ENCODE data around the gene POLR1D. TPM values are rescaled to one million over a fixed set of nuclear protein-coding genes. Genes with fewer than 3 reads are reported as not detected.
A peak's percentile ranks its signal among the peaks of the same experiment; 100 is the strongest.

The POLR1D gene
- total RNA-seq, 1 donor from 2014 or later: 140 TPM

- DNase-seq (ENCODE audit: low read depth) (peak; percentile 17), FAIRE-seq (no peak)
- Histone ChIP-seq H3K27me3 (ENCODE audit: control insufficient read depth, insufficient read depth, low read length) (no peaks in the 10 kb centered on the region), H3K36me3 (ENCODE audit: control insufficient read depth, insufficient read depth, low read length) (no peaks in the 10 kb centered on the region), H3K4me3 (ENCODE audit: low read depth, low read length) (no peak overlapping the region)
- TF ChIP-seq, protein P1, sequence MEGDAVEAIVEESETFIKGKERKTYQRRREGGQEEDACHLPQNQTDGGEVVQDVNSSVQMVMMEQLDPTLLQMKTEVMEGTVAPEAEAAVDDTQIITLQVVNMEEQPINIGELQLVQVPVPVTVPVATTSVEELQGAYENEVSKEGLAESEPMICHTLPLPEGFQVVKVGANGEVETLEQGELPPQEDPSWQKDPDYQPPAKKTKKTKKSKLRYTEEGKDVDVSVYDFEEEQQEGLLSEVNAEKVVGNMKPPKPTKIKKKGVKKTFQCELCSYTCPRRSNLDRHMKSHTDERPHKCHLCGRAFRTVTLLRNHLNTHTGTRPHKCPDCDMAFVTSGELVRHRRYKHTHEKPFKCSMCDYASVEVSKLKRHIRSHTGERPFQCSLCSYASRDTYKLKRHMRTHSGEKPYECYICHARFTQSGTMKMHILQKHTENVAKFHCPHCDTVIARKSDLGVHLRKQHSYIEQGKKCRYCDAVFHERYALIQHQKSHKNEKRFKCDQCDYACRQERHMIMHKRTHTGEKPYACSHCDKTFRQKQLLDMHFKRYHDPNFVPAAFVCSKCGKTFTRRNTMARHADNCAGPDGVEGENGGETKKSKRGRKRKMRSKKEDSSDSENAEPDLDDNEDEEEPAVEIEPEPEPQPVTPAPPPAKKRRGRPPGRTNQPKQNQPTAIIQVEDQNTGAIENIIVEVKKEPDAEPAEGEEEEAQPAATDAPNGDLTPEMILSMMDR (IDR thresholded peaks at IDR 0.05; ENCODE audit: insufficient read depth, low read length, severe bottlenecking): no peak
Measured at GRCh38 chr13:27635266-27635665, 13.6 kb downstream of the POLR1D start.

- DNase-seq (ENCODE audit: low read depth): no peak
- FAIRE-seq: no peak
- no peak overlapping the region for H3K4me3 ChIP-seq (ENCODE audit: low read depth, low read length)
Measured at GRCh38 chr13:27636589-27637288, 15.0 kb downstream of the POLR1D start.

GRCh38 chr13:27637289-27637626, 15.6 kb downstream of the POLR1D start:
- Histone ChIP-seq H3K36me3 (ENCODE audit: control insufficient read depth, insufficient read depth, low read length) (no peaks in the 10 kb centered on the region), H3K4me3 (ENCODE audit: low read depth, low read length) (no peak overlapping the region), H3K27me3 (ENCODE audit: control insufficient read depth, insufficient read depth, low read length) (no peaks in the 10 kb centered on the region)
- DNase-seq (ENCODE audit: low read depth): no peak
- TF ChIP-seq, protein P1 (IDR thresholded peaks at IDR 0.05; ENCODE audit: insufficient read depth, low read length, severe bottlenecking): no peak
- no peak for FAIRE-seq

More at GRCh38 chr13:27636589-27637288, 15.0 kb downstream of the POLR1D start:
- Histone ChIP-seq H3K27me3 (ENCODE audit: control insufficient read depth, insufficient read depth, low read length) (no peaks in the 10 kb centered on the region), H3K36me3 (ENCODE audit: control insufficient read depth, insufficient read depth, low read length) (no peaks in the 10 kb centered on the region)
- TF ChIP-seq, protein P1 (IDR thresholded peaks at IDR 0.05; ENCODE audit: insufficient read depth, low read length, severe bottlenecking): no peak

- FAIRE-seq (no peak), DNase-seq (ENCODE audit: low read depth) (no peak)
- TF ChIP-seq, protein P1 (IDR thresholded peaks at IDR 0.05; ENCODE audit: insufficient read depth, low read length, severe bottlenecking): no peak
- Histone ChIP-seq H3K4me3 (ENCODE audit: low read depth, low read length) (no peak overlapping the region), H3K27me3 (ENCODE audit: control insufficient read depth, insufficient read depth, low read length) (no peaks in the 10 kb centered on the region), H3K36me3 (ENCODE audit: control insufficient read depth, insufficient read depth, low read length) (no peaks in the 10 kb centered on the region)
Measured at GRCh38 chr13:27638001-27638400, 16.3 kb downstream of the POLR1D start.

GRCh38 chr13:27638521-27638920, 16.8 kb downstream of the POLR1D start:
- TF ChIP-seq, protein P1 (IDR thresholded peaks at IDR 0.05; ENCODE audit: insufficient read depth, low read length, severe bottlenecking): no peak
- FAIRE-seq (no peak), DNase-seq (ENCODE audit: low read depth) (peak; percentile 22)
- H3K27me3 ChIP-seq (ENCODE audit: control insufficient read depth, insufficient read depth, low read length): no peaks in the 10 kb centered on the region
- H3K36me3 ChIP-seq (ENCODE audit: control insufficient read depth, insufficient read depth, low read length): no peaks in the 10 kb centered on the region
- H3K4me3 ChIP-seq (ENCODE audit: low read depth, low read length): no peak overlapping the region

DNA sequence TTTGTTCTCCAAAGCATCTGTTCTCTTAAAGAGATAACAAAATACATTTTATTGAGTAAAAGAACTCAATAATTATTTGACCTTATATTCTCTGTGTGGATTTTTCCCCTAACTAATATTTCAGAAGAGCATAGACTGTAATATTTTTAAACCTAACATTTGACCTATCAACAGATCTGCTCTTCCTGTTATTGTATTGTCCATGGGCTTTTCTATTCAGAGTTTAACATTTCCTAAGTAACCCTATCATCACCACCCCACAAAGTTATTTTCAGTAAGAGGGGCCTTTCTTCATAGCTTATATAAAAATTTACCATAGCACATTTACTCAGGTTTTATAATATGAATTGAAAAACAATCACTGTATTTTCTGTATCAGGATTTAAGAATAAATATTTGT, 17.5 kb downstream of the POLR1D start:
- DNase-seq (ENCODE audit: low read depth): no peak
- TF ChIP-seq, protein P1 (IDR thresholded peaks at IDR 0.05; ENCODE audit: insufficient read depth, low read length, severe bottlenecking): no peak
- H3K4me3 ChIP-seq (ENCODE audit: low read depth, low read length): no peak overlapping the region
- no peaks in the 10 kb centered on the region for H3K27me3 ChIP-seq (ENCODE audit: control insufficient read depth, insufficient read depth, low read length)
- no peaks in the 10 kb centered on the region for H3K36me3 ChIP-seq (ENCODE audit: control insufficient read depth, insufficient read depth, low read length)
- FAIRE-seq: no peak

Measured in bronchial epithelial cell (primary cell).